Measurements from ENCODE around the gene NUBP1. TPM values are rescaled to one million over a fixed set of nuclear protein-coding genes. Genes with fewer than 3 reads are reported as not detected.
"Not testable (repeated sequence)": the region's sequence is repeated elsewhere in the genome, so short reads cannot be mapped to it uniquely, and the experiment has no call there.

NUBP1 gene
- total RNA-seq, 1 donor from 2014 or later, result 27.6 TPM

DNA sequence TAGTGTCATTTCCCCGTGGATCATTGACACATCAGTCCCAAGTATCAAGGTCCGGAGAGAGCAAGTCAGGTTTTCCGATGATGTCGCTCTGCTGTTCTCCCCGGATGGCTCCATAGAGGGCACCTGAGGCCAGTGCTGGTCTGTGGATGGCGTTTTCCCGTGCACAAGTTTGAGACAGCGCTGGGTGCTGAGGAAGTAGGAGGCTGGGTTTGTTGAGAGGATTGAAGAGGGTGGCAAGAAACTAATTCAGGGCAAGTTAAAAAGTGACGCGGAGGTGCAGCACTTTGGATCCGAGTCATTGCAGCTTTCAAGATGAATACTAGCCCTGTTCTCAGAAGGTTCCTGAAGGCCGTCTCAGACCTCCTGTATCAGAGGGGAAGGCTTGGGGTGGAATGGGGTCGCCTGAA, 7.7 kb downstream of the NUBP1 start:
- no peak for DNase-seq (ENCODE audit: low read depth in 2 of 2)

DNA sequence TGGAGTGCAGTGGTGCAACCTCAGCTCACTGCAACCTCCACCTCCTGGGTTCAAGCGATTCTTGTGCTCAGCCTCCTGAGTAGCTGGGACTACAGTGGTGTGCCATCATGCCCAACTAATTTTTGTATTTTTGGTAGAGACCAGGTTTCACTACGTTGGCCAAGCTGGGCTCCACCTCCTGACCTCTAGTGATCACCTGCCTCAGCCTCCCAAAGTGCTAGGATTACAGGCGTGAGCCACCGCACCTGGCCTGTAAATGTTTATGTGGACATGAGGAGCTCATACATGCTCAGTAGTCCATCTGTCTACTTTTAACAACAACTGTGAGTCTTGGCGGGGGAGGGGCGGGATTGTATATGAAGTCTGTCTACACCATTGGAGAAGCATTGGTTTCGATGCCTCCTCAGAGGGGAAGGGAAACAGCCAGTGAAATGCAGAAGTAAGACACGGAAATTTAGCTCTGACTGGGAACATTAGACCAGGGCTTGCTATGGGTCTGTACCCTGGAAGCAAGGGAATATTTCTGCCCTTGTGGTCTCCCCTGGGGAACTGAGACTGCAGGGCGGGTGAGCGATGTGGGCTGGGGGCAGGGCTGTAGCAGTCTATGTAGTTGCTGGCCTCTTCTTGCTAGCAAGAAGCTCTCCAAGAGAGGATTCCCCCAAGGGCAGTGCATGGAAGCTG, 9.3 kb downstream of the NUBP1 start:
- no peak for DNase-seq (ENCODE audit: low read depth in 2 of 2)

DNA sequence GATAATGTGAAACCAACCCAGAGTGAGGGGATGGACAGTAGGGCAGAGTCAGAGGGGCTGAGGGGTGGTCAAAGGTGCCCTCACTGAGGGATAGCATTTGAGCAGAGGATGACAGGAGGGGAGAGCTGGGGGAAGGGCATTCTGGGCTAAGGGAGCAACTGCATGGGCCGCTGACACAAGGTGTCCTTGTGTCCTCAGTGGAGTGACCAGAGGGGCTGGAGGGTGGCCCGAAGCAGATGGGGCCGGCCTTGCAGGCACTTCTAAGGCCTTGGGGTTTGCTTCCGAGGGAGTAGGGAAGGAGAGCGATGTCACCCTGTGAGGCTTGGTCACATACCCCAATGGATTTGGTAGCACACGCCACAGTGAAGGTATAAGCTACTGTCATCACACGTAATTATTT, 10.0 kb downstream of the NUBP1 start:
- no peak for DNase-seq (ENCODE audit: low read depth in 2 of 2)

DNA sequence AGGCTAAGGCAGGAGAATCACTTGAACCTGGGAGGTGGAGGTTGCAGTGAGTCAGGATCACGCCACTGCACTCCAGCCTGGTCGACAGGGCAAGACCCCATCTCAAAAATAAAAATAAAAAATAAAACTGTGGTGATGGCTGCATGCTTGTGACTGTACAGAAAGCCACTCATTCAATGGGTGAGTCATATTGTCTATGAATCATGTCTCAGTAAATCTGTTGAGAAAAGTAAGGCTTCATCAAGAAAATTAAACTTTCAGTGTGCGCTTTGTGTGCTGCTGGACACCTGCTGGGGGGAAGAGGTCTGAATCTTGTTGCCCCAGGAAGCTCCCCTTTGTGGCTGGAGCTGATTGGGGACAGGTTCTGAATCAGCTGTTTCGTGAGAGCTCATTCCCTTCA, 11.3 kb downstream of the NUBP1 start:
- DNase-seq (ENCODE audit: low read depth in 2 of 2), result peak in 1 of 2 donors; percentile 63

DNA sequence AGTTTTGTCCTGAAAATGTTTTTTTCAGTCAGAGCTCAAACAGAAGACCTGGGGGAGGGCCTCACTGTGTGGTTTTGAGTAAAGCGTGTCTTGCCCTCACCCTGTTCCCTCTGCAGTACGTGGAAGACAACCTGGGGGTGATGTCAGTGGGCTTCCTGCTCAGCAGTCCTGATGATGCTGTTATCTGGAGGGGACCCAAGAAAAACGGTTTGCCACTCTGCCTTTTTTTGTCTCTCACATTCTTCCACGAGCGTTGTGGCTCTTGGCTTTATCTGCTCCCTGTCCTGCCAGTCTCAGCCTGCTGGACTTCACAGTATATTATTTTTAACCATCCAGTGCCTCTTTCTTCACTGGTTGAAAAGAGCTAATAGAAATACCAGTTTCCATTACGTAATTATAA, 12.9 kb downstream of the NUBP1 start:
- DNase-seq (ENCODE audit: low read depth in 2 of 2), result peak in 1 of 2 donors; percentile 60

DNA sequence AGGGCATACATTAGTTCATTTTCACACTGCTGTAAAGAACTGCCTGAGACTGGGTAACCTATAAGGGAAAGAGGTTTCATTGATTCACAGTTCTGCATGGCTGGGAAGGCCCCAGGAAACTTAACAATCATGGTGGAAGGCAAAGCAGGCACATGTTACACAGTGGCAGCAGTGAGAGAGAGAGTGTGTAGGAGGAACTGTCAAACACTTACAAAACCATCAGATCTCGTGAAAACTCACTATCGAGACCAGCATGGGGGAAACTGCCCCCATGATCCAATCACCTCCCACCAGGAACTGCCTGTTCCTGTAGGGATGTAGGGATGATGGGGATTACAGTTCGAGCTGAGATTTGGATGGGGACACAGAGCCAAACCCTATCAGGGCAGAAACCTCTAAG, 17.2 kb downstream of the NUBP1 start:
- DNase-seq (ENCODE audit: low read depth in 2 of 2), result no peak

DNA sequence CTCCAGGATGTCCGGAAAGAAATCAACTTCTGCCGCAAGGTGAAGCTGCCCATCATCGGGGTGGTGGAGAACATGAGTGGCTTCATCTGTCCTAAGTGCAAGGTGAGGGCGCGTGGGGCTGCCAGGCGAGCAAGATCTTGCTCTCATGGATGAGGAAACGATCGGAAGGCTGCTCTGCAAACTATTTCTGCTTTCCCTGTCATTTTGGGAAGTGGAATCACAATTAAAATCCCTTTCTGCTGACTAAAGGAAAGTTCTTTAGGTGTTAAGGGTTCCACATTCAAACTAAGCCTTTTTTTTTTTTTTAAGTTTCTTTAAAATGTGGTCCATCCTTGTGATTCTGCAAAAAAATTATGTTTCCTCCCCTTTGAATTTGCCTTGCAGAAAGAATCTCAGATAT, 17.7 kb downstream of the NUBP1 start:
- DNase-seq (ENCODE audit: low read depth in 2 of 2), result no peak

DNA sequence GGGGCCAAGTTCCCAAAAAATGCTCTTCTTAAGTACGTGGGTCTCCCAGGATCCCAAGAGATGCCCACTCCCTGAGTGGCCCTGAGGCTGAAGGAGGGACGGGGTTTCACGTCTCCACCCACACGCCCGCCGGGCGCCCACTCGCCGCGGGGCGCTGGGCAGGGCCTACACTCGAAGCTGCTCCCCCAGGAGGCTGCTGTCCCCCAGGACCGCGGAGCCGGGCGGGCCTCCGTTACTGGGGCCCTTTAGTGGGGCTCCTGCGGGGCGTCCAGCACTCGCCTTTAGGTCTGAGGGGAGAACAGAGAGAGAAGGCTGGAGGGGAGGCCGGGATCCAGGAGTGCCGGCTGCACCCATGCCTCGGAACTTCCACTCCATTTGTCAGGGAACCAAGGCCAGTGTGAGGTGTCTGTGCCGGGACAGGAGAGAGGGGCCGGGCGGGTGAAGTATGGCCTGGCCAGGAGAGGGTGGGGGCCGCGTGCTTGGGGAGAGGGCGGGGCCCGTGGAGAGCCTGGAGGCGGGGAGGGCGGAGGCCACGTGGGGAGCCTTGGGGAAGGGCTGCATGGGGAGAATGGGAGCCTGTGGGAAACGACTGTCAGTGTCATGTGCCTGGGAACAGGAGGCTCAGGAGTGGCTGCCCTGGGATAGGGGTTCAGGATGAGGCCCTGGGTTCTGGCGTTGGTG, 18.8 kb downstream of the NUBP1 start:
- no peak for DNase-seq (ENCODE audit: low read depth in 2 of 2)

DNA sequence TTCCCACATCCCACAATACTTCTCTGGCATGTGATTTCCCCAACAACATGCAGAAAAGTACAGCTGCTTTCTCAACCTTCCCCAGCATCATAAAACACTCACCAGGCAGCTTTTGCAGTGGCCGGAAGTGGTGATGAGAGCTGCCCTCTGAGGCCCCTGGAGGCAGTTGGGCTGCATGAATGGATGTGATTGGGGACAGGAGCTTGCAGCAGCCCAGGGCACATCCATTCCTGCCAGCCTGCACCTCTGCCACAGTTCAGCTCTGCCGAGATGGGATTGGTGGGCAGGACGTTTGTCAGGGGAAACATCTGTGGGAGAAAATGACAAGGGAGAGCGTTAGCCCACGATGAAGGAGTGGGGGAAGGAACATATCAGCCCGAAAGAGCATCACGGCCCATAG, 19.8 kb downstream of the NUBP1 start:
- no peak for DNase-seq (ENCODE audit: low read depth in 2 of 2)

DNA sequence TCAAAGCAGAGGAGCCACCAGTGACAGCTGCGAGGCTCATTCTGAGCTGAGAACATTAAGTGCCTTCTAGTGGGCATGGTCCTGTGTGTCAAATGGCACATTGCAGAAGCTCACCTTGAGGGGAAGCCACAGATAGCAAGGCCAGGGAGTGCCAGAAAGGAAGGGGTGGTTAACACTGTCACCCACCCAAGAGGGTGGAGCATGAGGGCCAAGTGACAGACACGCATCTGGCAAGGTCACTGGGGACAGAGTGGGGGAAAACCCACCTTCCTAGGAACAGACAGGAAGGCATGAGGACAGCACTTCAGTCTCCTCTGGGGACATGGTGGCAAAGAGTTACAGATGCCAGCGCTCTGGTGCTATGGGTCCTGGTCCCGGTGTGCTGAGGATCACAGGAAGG, 22.1 kb downstream of the NUBP1 start:
- no peak for DNase-seq (ENCODE audit: low read depth in 2 of 2)

DNA sequence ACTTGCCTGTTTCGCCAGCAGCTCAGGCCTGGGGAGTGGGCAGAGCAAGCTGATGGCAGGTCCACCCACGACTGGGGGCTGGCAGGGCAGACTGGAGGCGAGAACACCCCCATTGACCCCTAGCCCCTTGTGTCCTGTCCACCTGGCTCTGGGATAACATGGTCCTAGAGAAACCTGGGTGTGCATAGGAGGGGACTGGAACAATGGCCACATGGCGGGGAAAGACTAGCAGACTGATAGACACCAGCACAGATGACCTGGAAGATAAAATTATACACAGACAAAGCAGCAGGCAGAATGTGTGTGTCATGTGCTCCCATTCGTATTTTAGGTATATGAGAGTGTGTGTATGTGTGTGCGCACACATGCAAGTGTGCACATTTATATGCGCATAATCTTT, 23.5 kb downstream of the NUBP1 start:
- DNase-seq (ENCODE audit: low read depth in 2 of 2), result no peak

DNA sequence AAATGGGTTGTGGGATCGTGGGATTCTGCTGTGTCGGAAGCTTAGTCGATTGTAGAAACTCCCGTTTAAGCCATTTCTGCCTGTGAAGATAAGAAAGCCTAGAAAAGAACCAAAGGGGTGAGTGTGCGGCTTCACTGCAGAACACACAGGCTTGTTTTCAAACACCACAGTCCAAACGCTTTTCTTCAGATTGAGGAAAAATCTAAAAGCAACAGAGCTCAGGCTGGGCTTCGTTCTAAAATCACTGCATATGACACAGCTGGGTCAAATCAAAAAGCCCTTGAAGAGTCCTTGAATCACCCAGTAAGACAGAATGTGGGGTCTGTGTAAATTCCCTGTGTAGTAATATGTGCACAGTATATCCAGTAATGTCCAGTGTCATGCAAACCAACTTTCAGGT, 25.7 kb downstream of the NUBP1 start:
- no peak for DNase-seq (ENCODE audit: low read depth in 2 of 2)

DNA sequence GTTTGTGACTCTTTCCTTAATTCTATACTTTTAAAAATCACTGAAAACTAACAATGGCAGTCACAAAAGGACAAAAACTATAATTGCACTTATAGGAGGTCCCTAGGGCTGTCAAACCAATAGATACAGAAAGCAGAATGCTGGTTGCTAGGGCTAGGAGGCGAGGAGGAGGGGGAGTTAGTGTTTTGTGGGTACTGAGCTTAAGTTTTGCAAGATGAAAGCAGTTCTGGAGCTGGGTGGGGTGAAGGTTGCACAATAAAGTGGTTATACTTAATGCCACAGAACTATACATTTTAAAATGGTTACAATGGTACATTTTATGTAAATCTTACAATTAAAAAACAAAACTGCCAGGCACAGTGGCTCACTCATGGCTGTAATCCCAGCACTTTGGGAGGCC, 27.3 kb downstream of the NUBP1 start:
- no peak for DNase-seq (ENCODE audit: low read depth in 2 of 2)

DNA sequence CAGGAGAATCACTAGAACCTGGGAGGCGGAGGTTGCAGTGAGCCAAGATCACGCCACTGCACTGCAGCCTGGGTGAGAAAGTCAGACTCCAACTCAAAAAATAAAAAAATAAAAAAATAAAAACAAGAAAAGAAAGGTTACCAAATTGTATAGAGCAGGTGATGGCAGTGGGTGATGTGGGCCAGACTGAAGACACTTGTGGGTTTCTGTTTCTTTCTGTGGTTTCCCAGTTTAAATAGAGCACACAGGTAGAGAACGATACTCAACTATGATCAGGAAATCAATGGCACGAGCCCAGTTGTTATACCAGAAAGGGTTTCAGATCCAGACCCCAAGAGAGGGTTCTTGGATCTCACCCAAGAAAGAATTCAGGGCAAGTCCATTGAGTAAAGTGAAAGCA, 32.6 kb downstream of the NUBP1 start:
- no peak for DNase-seq (ENCODE audit: low read depth in 2 of 2)

DNA sequence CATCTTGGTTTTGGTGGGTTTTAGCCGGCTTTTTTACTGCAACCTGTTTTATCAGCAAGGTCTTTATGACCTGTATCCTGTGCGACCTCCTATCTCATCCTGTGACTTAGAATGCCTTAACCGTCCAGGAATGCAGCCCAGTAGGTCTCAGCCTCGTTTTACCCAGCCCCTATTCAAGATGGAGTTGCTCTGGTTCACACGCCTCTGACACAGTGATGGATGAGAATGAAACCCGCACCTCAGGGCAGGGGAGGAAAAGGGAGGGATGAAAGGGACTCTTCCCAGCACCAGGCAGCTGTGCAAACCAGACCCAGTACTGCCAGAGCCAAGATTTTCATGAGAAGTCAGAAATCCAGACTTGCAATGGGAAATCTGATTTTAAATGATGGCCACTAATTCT, 33.3 kb downstream of the NUBP1 start:
- not testable (repeated sequence) for DNase-seq (ENCODE audit: low read depth in 2 of 2)

DNA sequence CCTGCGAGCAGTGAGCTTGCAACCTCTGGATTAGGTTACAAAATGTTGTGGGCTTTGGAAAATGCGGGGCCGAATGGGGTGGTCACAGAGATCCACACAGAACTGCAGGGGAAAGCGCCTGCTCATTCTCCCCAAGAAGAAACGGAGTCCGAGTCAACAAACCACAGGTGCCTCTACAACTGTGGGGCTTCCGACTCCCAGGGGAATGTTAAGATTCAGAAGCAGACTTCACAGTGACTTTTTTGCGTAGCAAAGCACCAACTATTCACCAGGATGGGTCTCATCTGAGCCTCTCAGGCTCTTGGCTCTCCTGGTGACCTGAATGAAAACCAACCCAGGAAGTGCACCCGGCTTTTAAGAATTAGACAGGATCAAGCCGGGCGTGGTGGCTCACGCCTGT, 33.7 kb downstream of the NUBP1 start:
- DNase-seq (ENCODE audit: low read depth in 2 of 2), result no peak

DNA sequence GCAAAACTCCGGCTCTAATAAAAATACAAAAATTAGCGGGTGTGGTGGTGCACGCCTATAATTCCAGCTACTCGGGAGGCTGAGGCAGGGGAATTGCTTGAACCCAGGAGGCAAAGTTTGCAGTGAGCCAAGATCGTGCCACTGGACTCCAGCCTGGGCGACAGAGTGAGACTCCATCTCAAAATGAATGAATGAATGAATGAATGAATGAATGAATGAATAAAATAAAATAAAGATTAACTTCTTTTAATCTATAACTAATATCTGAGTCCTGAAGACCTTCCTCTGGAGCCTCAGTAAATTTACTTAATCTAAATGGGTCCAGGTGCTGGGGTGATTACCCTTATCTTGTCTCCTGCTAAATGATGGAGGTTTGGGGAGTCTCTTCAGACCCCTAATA, 36.3 kb downstream of the NUBP1 start:
- DNase-seq (ENCODE audit: low read depth in 2 of 2), result not testable (repeated sequence)

DNA sequence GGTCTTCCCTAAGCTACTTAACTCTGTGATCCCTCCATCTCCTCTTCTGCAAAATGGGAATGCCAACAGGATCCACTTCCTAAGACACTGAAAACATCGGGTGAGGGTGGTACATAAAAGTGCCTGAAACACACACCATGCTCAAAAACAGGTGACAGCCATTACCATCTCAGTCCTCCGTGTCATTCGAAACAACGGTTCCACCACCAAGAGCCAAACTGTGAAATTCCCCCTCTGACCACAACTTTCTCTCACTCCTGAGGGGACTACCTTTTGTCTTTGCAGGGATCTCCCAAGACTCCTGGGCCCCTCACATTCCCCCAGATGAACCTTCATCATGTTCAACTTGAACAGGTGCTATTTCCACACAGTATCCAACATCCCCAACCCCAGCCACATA, 37.0 kb downstream of the NUBP1 start:
- DNase-seq (ENCODE audit: low read depth in 2 of 2), result no peak

DNA sequence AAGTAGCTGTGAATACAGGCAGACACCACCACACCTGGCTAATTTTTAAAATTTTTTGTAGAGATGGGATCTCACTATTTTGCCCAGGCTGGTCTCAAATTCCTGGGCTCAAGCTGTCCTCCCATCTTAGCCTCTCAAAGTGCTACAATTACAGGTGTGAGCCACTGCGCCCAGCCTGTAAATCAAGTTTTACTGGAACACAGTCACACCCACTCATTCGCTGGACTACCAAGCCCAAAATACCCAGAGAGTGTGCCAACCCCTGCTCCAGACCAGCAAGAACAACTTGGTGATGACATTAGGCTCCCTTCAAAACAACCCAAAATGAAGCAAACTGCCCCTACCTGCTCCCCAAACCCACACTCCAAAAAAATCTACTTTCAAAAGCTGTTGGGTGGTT, 39.0 kb downstream of the NUBP1 start:
- DNase-seq (ENCODE audit: low read depth in 2 of 2), result no peak

DNA sequence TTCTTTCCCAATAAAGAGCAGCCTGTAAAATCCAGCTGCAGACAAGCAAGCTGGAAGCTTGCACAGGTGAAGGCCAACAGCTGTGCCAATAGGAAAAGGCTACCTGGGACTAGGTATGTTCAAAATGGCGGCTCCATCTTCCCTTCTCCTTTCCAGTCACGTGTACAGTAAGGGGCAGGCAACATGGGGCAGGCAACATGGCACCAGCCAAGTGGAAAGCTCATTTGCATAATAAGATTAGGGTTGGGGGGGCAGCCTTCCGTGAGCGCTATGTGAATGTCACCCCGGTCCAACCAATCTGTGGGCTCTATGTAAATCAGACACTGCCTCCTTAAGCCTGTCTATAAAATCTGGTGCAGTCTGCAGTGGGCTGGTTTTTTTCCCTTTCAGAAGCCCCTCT, 43.7 kb downstream of the NUBP1 start:
- no peak for DNase-seq (ENCODE audit: low read depth in 2 of 2)

DNA sequence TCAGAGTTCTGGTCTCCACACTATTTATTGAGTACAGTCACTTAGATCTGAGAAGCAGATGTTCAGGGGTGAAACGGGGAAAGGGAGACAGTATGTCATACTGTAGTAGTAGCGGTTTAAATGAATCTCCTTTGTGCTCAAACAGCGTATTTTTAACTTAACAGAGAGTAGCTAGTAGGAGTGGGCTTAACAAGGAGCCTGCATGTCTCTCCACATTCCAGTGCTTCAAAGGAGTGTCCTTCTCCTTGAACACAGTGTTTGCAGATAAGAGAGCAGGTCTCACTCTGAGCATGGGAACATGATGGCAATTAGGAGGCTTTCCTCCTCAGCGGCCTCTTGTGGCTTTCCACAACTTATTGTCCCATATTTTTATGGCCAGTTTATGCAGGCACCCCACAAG, 45.0 kb downstream of the NUBP1 start:
- not testable (repeated sequence) for DNase-seq (ENCODE audit: low read depth in 2 of 2)

DNA sequence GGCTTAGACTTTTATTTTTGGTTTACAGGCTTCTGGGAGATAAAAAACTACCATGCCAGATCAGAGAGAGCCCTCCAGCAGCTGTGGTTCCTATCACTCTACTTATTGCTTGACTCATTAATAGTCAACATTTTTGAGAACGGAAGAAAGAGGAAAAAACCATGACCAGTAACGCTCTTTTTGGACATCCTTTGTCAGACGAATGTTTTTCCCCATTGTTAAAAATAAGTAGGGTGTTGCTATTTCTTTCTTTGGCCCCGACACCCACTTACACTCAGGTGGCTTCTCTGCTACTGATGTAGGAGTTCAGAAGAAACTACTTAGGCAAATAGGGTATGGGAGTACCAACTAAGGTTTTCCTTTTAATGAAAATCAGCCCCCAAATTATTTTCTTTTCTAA, 47.4 kb downstream of the NUBP1 start:
- DNase-seq (ENCODE audit: low read depth in 2 of 2), result no peak

DNA sequence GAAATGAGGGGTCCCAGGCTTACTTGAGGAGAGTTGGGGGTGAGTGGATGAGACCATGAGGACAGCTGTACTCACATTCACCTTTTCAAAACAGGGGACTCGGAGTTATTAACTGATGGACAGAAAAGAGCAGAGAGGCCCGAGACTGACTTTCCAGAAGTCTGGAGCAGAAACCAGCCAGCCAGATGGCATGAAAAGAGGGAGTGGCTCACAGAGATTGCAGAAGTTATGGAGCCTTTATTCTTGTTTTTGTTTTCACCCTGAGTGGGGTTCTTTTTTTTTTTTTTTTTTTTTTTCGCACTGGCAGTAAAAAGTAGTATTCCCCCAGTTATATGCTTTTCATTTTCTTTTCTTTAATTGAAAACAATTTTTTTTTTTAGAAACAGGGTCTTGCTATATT, 56.1 kb downstream of the NUBP1 start:
- DNase-seq (ENCODE audit: low read depth in 2 of 2), result no peak

DNA sequence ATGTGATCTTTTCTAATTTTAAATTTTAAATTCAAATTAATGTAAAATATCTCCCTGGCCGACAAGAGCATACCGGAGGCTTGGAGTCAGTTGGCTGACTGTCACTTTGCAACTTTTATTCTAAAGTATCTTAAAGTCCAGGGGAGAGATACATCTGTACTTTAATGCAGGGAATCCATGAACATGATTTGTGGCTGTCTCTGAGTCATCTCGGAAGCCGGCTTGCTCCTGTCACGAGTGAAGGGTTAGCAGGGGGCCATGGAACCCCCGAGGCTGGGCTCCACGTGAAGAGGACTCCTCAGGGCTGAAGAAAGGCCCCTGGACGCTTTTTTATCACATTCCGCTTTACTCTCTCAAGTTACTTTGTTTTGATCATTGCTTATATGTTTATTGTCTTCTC, 61.7 kb downstream of the NUBP1 start:
- DNase-seq (ENCODE audit: low read depth in 2 of 2), result no peak

All from lung microvascular endothelial cell (primary cell).